OCI-LY1 (cell line): ENCODE measurements around the gene MYLK4.

Experiments
- H2AFZ ChIP-seq: fragments of 200-600 bp; sonication (generic), shearing (Covaris generic); 2 replicates; pipeline ENCODE4 v1.6.0; 2014; ENCODE audit warnings: antibody characterized with exemption, mild to moderate bottlenecking, low read length
- H3F3A ChIP-seq: fragments of 200-600 bp; sonication (generic), shearing (Covaris generic); 2 replicates; pipeline ENCODE4 v1.6.0; 2014; ENCODE audit warnings: mild to moderate bottlenecking, antibody characterized with exemption, low read length, moderate library complexity; ENCODE audit not compliant: insufficient read depth
- H3K27ac ChIP-seq: fragments of 200-600 bp; sonication (generic); 2 replicates; pipeline ENCODE4 v1.5.1; 2014; ENCODE audit warnings: low read length, mixed run types, mild to moderate bottlenecking, low read depth; ENCODE audit not compliant: poor library complexity, severe bottlenecking
- H3K27me3 ChIP-seq: fragments of 200-600 bp; sonication (generic); 2 replicates; pipeline ENCODE4 v1.6.0; 2014; ENCODE audit warnings: antibody characterized with exemption, mild to moderate bottlenecking, low read length, moderate library complexity; ENCODE audit not compliant: insufficient read depth
- H3K36me3 ChIP-seq: fragments of 200-600 bp; sonication (generic); 2 replicates; pipeline ENCODE4 v1.6.1; 2014; ENCODE audit warnings: mild to moderate bottlenecking, antibody characterized with exemption, low read length, moderate library complexity, mixed read lengths; ENCODE audit not compliant: insufficient read depth
- H3K4me1 ChIP-seq: fragments of 200-600 bp; sonication (generic); 2 replicates; pipeline ENCODE4 v1.5.1; 2014; ENCODE audit warnings: mild to moderate bottlenecking, low read length, moderate library complexity; ENCODE audit not compliant: insufficient read depth, severe bottlenecking
- H3K4me2 ChIP-seq: fragments of 200-600 bp; sonication (generic), shearing (Covaris generic); 2 replicates; pipeline ENCODE4 v1.6.1; 2014; ENCODE audit warnings: low read length
- H3K4me3 ChIP-seq: fragments of 200-600 bp; sonication (generic); 2 replicates; pipeline ENCODE4 v1.5.1; 2014; ENCODE audit warnings: low read length, low read depth, mild to moderate bottlenecking, mixed read lengths; ENCODE audit not compliant: poor library complexity, severe bottlenecking
- H3K79me2 ChIP-seq: fragments of 200-600 bp; shearing (Covaris generic); 2 replicates; pipeline ENCODE4 v1.6.1; 2016; ENCODE audit warnings: mixed run types, low read length, mixed read lengths; ENCODE audit not compliant: insufficient read depth
- H3K9ac ChIP-seq: fragments of 200-600 bp; sonication (generic), shearing (Covaris generic); 2 replicates; pipeline ENCODE4 v1.6.1; 2014; ENCODE audit warnings: mild to moderate bottlenecking, low read length, mixed read lengths
- H3K9me2 ChIP-seq: fragments of 200-600 bp; sonication (generic), shearing (Covaris generic); 2 replicates; pipeline ENCODE4 v1.6.1; 2014; ENCODE audit warnings: low read depth, mild to moderate bottlenecking, low read length, mixed read lengths
- H3K9me3 ChIP-seq: fragments of 200-600 bp; shearing (Covaris generic); 2 replicates; pipeline ENCODE4 v1.6.1; 2014; ENCODE audit warnings: low read length, mixed read lengths
- H4K20me1 ChIP-seq: fragments of 200-600 bp; sonication (generic), shearing (Covaris generic); 2 replicates; pipeline ENCODE4 v1.6.0; 2016; ENCODE audit warnings: mild to moderate bottlenecking, low read length; ENCODE audit not compliant: insufficient read depth
- EZH2 ChIP-seq: fragments of 200-600 bp; sonication (generic), shearing (Covaris generic); IDR thresholded peaks from 2 replicates; pipeline ENCODE4 v1.8.0; 2017; ENCODE audit warnings: borderline replicate concordance, mixed run types, mild to moderate bottlenecking, antibody characterized with exemption, low read length, moderate library complexity, mixed read lengths
- TF ChIP-seq, protein P1 (sequence below): fragments of 200-600 bp; sonication (generic), shearing (Covaris generic); IDR thresholded peaks from 2 replicates; pipeline ENCODE4 v1.5.1; 2017; ENCODE audit warnings: mild to moderate bottlenecking, antibody characterized with exemption, low read length, moderate library complexity, mixed read lengths

Gene MYLK4

DNA sequence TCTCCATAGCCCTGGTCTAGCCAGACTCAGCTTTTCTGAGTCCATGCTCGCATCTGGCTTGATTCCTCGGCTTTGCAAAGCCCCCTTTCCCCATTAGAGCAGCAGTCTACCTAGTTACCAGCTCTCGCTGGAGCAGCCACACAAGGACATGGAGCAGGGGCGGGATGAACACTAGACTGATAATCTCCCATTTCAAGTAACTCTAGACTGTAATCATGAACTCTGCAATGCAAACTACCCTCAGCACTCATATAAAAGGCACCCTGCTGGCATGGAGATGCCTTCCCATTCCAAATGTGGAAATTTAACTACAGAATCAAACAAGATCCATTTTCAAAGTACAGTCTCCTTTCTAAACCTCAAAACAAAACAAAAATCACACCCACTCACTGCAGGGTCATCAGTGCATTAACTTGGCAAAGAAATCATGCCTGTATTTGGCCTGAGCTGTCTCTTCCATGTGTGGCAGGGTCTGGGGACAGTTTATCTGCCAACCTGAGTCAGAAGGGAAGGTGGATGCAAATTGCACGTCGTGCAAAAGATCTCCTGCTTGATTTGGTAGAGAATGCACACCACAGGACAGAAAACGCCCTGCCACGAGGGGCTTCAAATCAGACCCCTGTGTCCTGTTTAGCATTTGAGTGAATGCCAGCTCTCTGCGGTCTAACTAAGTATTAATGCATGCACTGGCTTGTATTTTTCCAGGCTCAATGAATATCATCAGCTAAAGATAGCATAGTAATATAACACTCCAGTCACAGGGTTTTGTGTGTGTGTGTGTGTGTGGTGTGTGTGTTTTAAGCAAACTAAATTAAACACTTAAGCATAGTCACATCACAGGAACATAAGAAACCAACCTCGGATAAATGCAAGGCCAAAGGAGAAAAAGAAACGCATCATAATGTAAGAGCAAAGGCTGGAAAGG, 85.3 kb downstream of the MYLK4 start:
- Histone ChIP-seq H3K9ac (no peak overlapping the region), H2AFZ (no peak overlapping the region), H3K27me3 (no peaks in the 10 kb centered on the region; the same call in 1 of the 2 replicates), H3K79me2 (no peaks in the 10 kb centered on the region), H3K9me3 (no peaks in the 10 kb centered on the region), H3F3A (no peaks in the 10 kb centered on the region), H3K4me2 (no peak overlapping the region), H3K4me1 (no peaks in the 10 kb centered on the region), H4K20me1 (no peaks in the 10 kb centered on the region), H3K27ac (no peak overlapping the region), H3K9me2 (no peaks in the 10 kb centered on the region), H3K4me3 (no peak overlapping the region), H3K36me3 (no peaks in the 10 kb centered on the region)
- TF ChIP-seq EZH2: no peak
- TF ChIP-seq, protein P1, sequence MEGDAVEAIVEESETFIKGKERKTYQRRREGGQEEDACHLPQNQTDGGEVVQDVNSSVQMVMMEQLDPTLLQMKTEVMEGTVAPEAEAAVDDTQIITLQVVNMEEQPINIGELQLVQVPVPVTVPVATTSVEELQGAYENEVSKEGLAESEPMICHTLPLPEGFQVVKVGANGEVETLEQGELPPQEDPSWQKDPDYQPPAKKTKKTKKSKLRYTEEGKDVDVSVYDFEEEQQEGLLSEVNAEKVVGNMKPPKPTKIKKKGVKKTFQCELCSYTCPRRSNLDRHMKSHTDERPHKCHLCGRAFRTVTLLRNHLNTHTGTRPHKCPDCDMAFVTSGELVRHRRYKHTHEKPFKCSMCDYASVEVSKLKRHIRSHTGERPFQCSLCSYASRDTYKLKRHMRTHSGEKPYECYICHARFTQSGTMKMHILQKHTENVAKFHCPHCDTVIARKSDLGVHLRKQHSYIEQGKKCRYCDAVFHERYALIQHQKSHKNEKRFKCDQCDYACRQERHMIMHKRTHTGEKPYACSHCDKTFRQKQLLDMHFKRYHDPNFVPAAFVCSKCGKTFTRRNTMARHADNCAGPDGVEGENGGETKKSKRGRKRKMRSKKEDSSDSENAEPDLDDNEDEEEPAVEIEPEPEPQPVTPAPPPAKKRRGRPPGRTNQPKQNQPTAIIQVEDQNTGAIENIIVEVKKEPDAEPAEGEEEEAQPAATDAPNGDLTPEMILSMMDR: no peak

DNA sequence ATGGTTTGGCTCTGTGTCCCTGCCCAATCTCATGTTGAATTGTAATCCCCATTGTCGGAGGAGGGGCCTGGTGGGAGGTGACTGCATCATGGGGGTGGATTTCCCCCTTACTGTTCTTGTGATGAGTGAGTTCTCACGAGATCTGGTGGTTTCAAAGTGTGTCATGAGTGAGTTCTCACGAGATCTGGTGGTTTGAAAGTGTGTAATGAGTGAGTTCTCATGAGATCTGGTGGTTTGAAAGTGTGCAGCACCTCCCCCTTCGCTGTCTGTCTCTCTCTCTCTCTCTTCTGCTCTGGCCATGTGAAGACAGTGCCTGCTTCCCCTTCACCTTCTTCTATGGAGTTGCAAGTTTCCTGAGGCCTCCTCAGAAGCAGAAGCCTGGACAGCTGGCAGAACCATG, 87.6 kb downstream of the MYLK4 start:
- Histone ChIP-seq H3K27me3 (no peaks in the 10 kb centered on the region; the same call in 1 of the 2 replicates), H3F3A (no peaks in the 10 kb centered on the region), H3K4me3 (no peak overlapping the region), H3K79me2 (no peaks in the 10 kb centered on the region), H4K20me1 (no peaks in the 10 kb centered on the region), H3K36me3 (no peaks in the 10 kb centered on the region), H2AFZ (no peak overlapping the region), H3K4me1 (no peaks in the 10 kb centered on the region), H3K9me3 (no peaks in the 10 kb centered on the region), H3K4me2 (no peak overlapping the region), H3K27ac (no peak overlapping the region), H3K9ac (no peak overlapping the region), H3K9me2 (no peaks in the 10 kb centered on the region)
- no peak for TF ChIP-seq EZH2

DNA sequence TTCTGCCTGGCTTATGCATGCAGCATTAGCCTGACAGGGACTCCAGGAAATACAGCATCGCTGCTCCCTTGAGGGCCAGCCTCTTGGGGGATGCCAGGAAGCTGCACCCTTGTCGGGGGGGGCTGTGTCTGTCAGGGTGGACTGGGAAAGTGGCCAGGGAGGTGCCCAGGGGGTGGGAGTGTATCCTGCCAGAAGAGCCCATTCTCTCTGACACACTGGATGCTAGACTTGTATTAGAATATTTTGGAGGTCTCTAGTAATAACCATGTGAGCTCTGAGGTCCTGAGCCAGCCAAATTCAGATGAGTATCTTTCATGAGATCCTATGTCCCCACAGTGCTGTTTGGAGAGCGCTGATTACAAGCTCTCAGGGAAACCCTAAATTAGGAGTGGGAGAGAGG, 89.1 kb downstream of the MYLK4 start:
- H2AFZ ChIP-seq: no peak overlapping the region
- H3K27me3 ChIP-seq: no peaks in the 10 kb centered on the region; the same call in 1 of the 2 replicates
- H3K79me2 ChIP-seq: no peaks in the 10 kb centered on the region
- H3K4me1 ChIP-seq: no peaks in the 10 kb centered on the region
- H3K9ac ChIP-seq: no peak overlapping the region
- no peaks in the 10 kb centered on the region for H3K36me3 ChIP-seq
- no peak overlapping the region for H3K4me3 ChIP-seq
- TF ChIP-seq, protein P1: no peak
- TF ChIP-seq EZH2: no peak
- H4K20me1 ChIP-seq: no peaks in the 10 kb centered on the region
- H3F3A ChIP-seq: no peaks in the 10 kb centered on the region
- no peak overlapping the region for H3K4me2 ChIP-seq
- no peaks in the 10 kb centered on the region for H3K9me3 ChIP-seq
- no peaks in the 10 kb centered on the region for H3K9me2 ChIP-seq
- H3K27ac ChIP-seq: no peak overlapping the region
